Liver (tissue), 9 donors: ENCODE measurements around the gene UQCRC2. TPM values are rescaled to one million over a fixed set of nuclear protein-coding genes. Genes with fewer than 3 reads are reported as not detected.

Source experiments
- DNase-seq: peaks from one replicate; pipeline ENCODE4 v3.0.0-alpha.2; 2017; ENCODE audit warnings: low spot score
- H3K27ac ChIP-seq, 2 donors: one replicate each; pipeline ENCODE4 v1.7.0; 2013; ENCODE audit warnings: inconsistent platforms in 2 of 2, low read length in 2 of 2, control low read depth in 1 of 2, low read depth in 1 of 2, mild to moderate bottlenecking in 1 of 2
- H3K27me3 ChIP-seq, 4 donors: one replicate each; pipeline versions ENCODE4 v1.6.1 to v1.7.0; 2013; ENCODE audit warnings: low read length in 3 of 4, inconsistent platforms in 1 of 4, mild to moderate bottlenecking in 1 of 4, moderate library complexity in 1 of 4; ENCODE audit not compliant: control insufficient read depth in 4 of 4, insufficient read depth in 4 of 4
- H3K36me3 ChIP-seq, 4 donors: one replicate each; pipeline versions ENCODE4 v1.6.1 to v1.7.0; 2013; ENCODE audit warnings: low read length in 3 of 4, mild to moderate bottlenecking in 3 of 4, low read depth in 1 of 4, moderate library complexity in 1 of 4; ENCODE audit not compliant: control insufficient read depth in 4 of 4, insufficient read depth in 3 of 4
- H3K4me1 ChIP-seq, 4 donors: one replicate each; pipeline versions ENCODE4 v1.6.1 to v1.7.0; 2013; ENCODE audit warnings: low read length in 3 of 4, mild to moderate bottlenecking in 3 of 4, moderate library complexity in 1 of 4; ENCODE audit not compliant: control insufficient read depth in 4 of 4, insufficient read depth in 4 of 4
- H3K4me3 ChIP-seq, 3 donors: one replicate each; pipeline versions ENCODE4 v1.6.1 to v1.7.0; 2013; ENCODE audit warnings: low read length in 3 of 3, control low read depth in 1 of 3, low read depth in 1 of 3, mild to moderate bottlenecking in 1 of 3
- H3K9ac ChIP-seq, 2 donors: one replicate each; pipeline ENCODE4 v1.7.0; 2013; ENCODE audit warnings: low read length in 2 of 2, mild to moderate bottlenecking in 2 of 2, moderate library complexity in 2 of 2, control low read depth in 1 of 2, low read depth in 1 of 2
- H3K9me3 ChIP-seq, 4 donors: one replicate each; pipeline versions ENCODE4 v1.6.1 to v1.7.0; 2013; ENCODE audit warnings: low read length in 3 of 4; ENCODE audit not compliant: control insufficient read depth in 4 of 4
- EGR1 ChIP-seq, 2 donors: IDR thresholded peaks; 2 replicates each; pipeline ENCODE4 v1.6.1; 2016 to 2018; ENCODE audit warnings: antibody characterized with exemption in 2 of 2, low read depth in 2 of 2
- FOXA1 ChIP-seq: IDR thresholded peaks from 2 replicates; pipeline ENCODE4 v1.6.1; 2016; ENCODE audit warnings: antibody characterized with exemption
- FOXA2 ChIP-seq: IDR thresholded peaks from 2 replicates; pipeline ENCODE4 v1.6.1; 2016; ENCODE audit warnings: antibody characterized with exemption
- GABPA ChIP-seq, 2 donors: IDR thresholded peaks in 1 of 2; conservative IDR thresholded peaks in 1 of 2; 2 replicates each; pipeline ENCODE4 v1.6.1; 2016; ENCODE audit warnings: antibody characterized with exemption in 2 of 2, mild to moderate bottlenecking in 1 of 2, moderate library complexity in 1 of 2
- JUND ChIP-seq, 2 donors: IDR thresholded peaks; 2 replicates each; pipeline ENCODE4 v1.6.1; 2016; ENCODE audit warnings: antibody characterized with exemption in 2 of 2
- NR2F2 ChIP-seq: IDR thresholded peaks from 2 replicates; pipeline ENCODE4 v1.6.1; 2016; ENCODE audit warnings: antibody characterized with exemption
- RAD21 ChIP-seq, 2 donors: IDR thresholded peaks; 2 replicates each; pipeline ENCODE4 v1.6.1; 2016; ENCODE audit warnings: antibody characterized with exemption in 2 of 2, mild to moderate bottlenecking in 2 of 2
- YY1 ChIP-seq: IDR thresholded peaks from 2 replicates; pipeline ENCODE4 v1.6.1; 2016; ENCODE audit warnings: antibody characterized with exemption, mild to moderate bottlenecking
- WGBS: extraction: QIAGEN DNeasy Blood & Tissue Kit; methylation state at CpG from one replicate; pipeline ENCODE4 v1.1.7; 2013; 5-methylcytosine and 5-hydroxymethylcytosine counted together
- polyA plus RNA-seq, 2 donors: library from polyadenylated mRNA; stranded (reverse) in 1 of 2; unstranded in 1 of 2; fragments of 200-250 nt in 1 of 2; fragments of >200 nt in 1 of 2; fragmentation: Nextera tagmentation in 1 of 2; extraction: Ambion mirVana in 1 of 2; gene quantifications; one replicate each; pipeline versions ENCODE4 v1.2.1 to v1.2.3, GENCODE V29; 2013 to 2015
- total RNA-seq, 2 donors: library from RNA; depleted of rRNA; stranded (reverse); fragments of >200 nt; gene quantifications; one replicate each; pipeline ENCODE4 v1.2.3, GENCODE V29; 2014
- TF ChIP-seq, protein P1 (sequence below): IDR thresholded peaks from 2 replicates; pipeline ENCODE4 v1.6.1; 2016; ENCODE audit warnings: antibody characterized with exemption
- TF ChIP-seq, protein P2 (sequence below): fragments of 150-350 bp; IDR thresholded peaks from 2 replicates; pipeline ENCODE4 v1.5.1; 2017; ENCODE audit warnings: improper control_type of control experiment, low read depth, low read length; ENCODE audit not compliant: missing input control
- TF ChIP-seq, protein P3 (sequence below): IDR thresholded peaks from 2 replicates; pipeline ENCODE4 v1.6.1; 2016; ENCODE audit warnings: antibody characterized with exemption
- donor health status: healthy.
- donor health status: healthy.
- donor health status: healthy.
- donor health status: healthy.
- donor health status: healthy.

The UQCRC2 gene
- total and polyA plus RNA-seq, 4 donors: 88.8 to 164 (median 140) TPM

DNA sequence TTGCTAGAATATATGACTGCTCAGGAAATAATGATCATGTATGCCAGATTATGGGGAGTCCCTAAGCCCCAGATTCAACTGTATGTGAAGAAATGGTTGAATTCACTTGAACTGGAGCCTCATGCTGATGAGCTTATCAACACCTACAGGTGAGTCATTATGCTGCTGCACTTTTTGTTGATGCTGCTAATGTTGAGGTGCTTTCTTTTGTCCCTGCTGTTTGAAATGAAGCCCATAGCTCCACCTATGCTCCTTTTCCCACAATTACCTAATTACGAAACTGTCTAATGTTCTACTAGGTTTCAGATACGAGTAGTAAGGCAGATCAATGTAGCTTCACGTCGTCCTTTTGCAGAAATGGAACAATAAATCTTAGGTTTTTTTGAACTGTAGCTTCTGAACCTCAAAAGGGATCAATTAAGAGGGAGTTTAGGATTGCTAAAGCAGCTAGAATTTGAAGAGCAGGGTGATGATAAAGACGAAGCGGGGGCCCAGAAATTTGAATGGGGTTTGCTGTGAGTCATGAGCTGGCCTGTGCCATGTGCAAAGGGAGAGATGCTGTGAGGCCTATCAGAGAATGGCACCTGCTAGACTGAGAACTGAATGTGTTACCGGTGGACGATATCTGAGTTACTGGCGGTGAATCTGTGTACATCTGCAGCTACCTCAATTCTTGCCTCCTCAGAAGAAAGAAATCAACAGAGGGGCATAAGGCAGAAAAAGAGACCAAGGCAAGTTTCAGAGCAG lies 6.1 kb upstream of the UQCRC2 start:
- no peak overlapping the region for H3K27ac ChIP-seq

DNA sequence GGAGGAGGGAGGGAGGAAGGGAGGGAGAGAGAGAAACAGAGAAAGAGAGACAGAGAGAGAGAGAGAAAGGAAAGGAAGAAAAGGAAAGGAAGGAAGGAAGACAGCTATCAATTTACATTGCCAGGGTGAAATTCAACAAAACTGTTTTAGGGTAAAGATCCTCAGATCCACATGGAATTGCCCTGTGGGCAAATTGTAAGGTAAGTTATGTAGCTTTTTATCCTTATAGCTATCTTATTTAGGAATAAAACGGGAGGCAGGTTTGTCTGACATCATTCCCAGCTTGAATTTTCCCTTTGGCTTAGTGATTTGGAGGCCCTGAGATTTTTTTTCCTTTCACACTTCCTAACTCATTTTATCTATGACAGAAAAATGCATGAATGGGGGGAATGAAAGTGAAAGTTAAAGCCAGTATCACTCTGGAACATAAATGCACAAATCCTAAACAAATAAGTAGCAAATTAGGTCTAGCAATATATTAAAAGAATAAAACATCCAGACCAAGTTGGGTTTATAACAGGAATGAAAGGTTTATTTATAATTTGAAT lies 3.4 kb upstream of the UQCRC2 start:
- no peak overlapping the region for H3K27ac ChIP-seq
- no peaks in the 10 kb centered on the region for H3K9me3 ChIP-seq
- H3K27me3 ChIP-seq: no peaks in the 10 kb centered on the region
- peaks cover 4 to 41% (median 34%) of the 10 kb centered on the region in 4 donors for H3K4me1 ChIP-seq
- 69% methylated on average over 1 of the region's 1 CpG for WGBS
- no peak for DNase-seq
- H3K4me3 ChIP-seq: no peak overlapping the region
- no peak overlapping the region for H3K9ac ChIP-seq
- H3K36me3 ChIP-seq: no peaks in the 10 kb centered on the region
- TF ChIP-seq NR2F2: no peak
- TF ChIP-seq, protein P1, sequence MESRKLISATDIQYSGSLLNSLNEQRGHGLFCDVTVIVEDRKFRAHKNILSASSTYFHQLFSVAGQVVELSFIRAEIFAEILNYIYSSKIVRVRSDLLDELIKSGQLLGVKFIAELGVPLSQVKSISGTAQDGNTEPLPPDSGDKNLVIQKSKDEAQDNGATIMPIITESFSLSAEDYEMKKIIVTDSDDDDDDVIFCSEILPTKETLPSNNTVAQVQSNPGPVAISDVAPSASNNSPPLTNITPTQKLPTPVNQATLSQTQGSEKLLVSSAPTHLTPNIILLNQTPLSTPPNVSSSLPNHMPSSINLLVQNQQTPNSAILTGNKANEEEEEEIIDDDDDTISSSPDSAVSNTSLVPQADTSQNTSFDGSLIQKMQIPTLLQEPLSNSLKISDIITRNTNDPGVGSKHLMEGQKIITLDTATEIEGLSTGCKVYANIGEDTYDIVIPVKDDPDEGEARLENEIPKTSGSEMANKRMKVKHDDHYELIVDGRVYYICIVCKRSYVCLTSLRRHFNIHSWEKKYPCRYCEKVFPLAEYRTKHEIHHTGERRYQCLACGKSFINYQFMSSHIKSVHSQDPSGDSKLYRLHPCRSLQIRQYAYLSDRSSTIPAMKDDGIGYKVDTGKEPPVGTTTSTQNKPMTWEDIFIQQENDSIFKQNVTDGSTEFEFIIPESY: no peak
- no peak for TF ChIP-seq JUND (IDR thresholded peaks at IDR 0.05)
- TF ChIP-seq FOXA1: no peak
- TF ChIP-seq, protein P2, sequence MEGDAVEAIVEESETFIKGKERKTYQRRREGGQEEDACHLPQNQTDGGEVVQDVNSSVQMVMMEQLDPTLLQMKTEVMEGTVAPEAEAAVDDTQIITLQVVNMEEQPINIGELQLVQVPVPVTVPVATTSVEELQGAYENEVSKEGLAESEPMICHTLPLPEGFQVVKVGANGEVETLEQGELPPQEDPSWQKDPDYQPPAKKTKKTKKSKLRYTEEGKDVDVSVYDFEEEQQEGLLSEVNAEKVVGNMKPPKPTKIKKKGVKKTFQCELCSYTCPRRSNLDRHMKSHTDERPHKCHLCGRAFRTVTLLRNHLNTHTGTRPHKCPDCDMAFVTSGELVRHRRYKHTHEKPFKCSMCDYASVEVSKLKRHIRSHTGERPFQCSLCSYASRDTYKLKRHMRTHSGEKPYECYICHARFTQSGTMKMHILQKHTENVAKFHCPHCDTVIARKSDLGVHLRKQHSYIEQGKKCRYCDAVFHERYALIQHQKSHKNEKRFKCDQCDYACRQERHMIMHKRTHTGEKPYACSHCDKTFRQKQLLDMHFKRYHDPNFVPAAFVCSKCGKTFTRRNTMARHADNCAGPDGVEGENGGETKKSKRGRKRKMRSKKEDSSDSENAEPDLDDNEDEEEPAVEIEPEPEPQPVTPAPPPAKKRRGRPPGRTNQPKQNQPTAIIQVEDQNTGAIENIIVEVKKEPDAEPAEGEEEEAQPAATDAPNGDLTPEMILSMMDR: no peak
- TF ChIP-seq GABPA (IDR thresholded peaks at IDR 0.05 in 1 of 2, conservative IDR thresholded peaks at IDR 0.05 in 1 of 2): no peak
- no peak for TF ChIP-seq EGR1 (IDR thresholded peaks at IDR 0.05; ENCODE audit: low read depth in 2 of 2)
- no peak for TF ChIP-seq RAD21 (IDR thresholded peaks at IDR 0.05)
- no peak for TF ChIP-seq YY1

More for the DNA sequence above, 6.1 kb upstream of the UQCRC2 start:
- no peak overlapping the region for H3K9ac ChIP-seq
- H3K27me3 ChIP-seq: no peaks in the 10 kb centered on the region
- 62% methylated on average over 9 of the region's 9 CpGs for WGBS
- TF ChIP-seq RAD21 (IDR thresholded peaks at IDR 0.05) (no peak), GABPA (IDR thresholded peaks at IDR 0.05 in 1 of 2, conservative IDR thresholded peaks at IDR 0.05 in 1 of 2) (no peak), EGR1 (IDR thresholded peaks at IDR 0.05; ENCODE audit: low read depth in 2 of 2) (no peak), YY1 (no peak), FOXA1 (no peak), FOXA2 (no peak), NR2F2 (no peak), JUND (IDR thresholded peaks at IDR 0.05) (no peak)
- TF ChIP-seq, protein P3, sequence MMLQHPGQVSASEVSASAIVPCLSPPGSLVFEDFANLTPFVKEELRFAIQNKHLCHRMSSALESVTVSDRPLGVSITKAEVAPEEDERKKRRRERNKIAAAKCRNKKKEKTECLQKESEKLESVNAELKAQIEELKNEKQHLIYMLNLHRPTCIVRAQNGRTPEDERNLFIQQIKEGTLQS: no peak
- TF ChIP-seq, protein P1: no peak
- H3K4me1 ChIP-seq: peaks cover 4 to 29% (median 23%) of the 10 kb centered on the region in 4 donors
- no peak overlapping the region for H3K4me3 ChIP-seq
- no peaks in the 10 kb centered on the region for H3K9me3 ChIP-seq
- DNase-seq: no peak
- H3K36me3 ChIP-seq: no peaks in the 10 kb centered on the region
